Activated T-helper 1 cell treated with Interleukin-2 at 50 U/mL for 16 hours (primary cell): ENCODE results near the gene ZFHX2.
"Not testable (repeated sequence)": the region's sequence is repeated elsewhere in the genome, so short reads cannot be mapped to it uniquely, and the experiment has no call there.

ENCODE experiments used
- DNase-seq: peaks from one replicate; pipeline ENCODE4 v3.0.0-alpha.2; 2020; ENCODE audit warnings: low read depth

ZFHX2 gene

GRCh38 chr14:23551266-23552028, at the start of gene ZFHX2:
TSS of gene ZFHX2 (minus strand) at chr14:23551765. CDS start at chr14:23535325, 16,440 bp downstream.
- peak; percentile 49 for DNase-seq

GRCh38 chr14:23600806-23601205, 49.2 kb upstream of the ZFHX2 start:
- no peak for DNase-seq

- DNase-seq, result no peak
These were observed 48.8 kb upstream of the ZFHX2 start for GRCh38 chr14:23600322-23600707.

- DNase-seq, result not testable (repeated sequence)
These were observed 42.6 kb upstream of the ZFHX2 start for GRCh38 chr14:23594191-23594590.

- no peak for DNase-seq
These were observed 38.6 kb upstream of the ZFHX2 start for GRCh38 chr14:23590198-23590597.

GRCh38 chr14:23589606-23590005, 38.0 kb upstream of the ZFHX2 start:
- DNase-seq, result no peak

GRCh38 chr14:23588884-23589598, 37.5 kb upstream of the ZFHX2 start:
- peak; percentile 60 for DNase-seq

GRCh38 chr14:23584527-23585203, 33.1 kb upstream of the ZFHX2 start:
- not testable (repeated sequence) for DNase-seq

- DNase-seq, result not testable (repeated sequence)
These were observed 32.4 kb upstream of the ZFHX2 start for GRCh38 chr14:23583761-23584526.

- no peak for DNase-seq
These were observed 31.6 kb upstream of the ZFHX2 start for GRCh38 chr14:23582906-23583760.

- no peak for DNase-seq
These were observed 29.4 kb upstream of the ZFHX2 start for GRCh38 chr14:23580948-23581281.

- DNase-seq, result no peak
These were observed 28.8 kb upstream of the ZFHX2 start for GRCh38 chr14:23580152-23580926.

GRCh38 chr14:23579739-23580138, 28.2 kb upstream of the ZFHX2 start:
- no peak for DNase-seq

GRCh38 chr14:23579311-23579630, 27.7 kb upstream of the ZFHX2 start:
- no peak for DNase-seq

- DNase-seq, result no peak
These were observed 27.2 kb upstream of the ZFHX2 start, which contains the start of gene JPH4 for GRCh38 chr14:23578560-23579310. TSS of gene JPH4 (minus strand) at chr14:23578790. CDS start at chr14:23577453, 1,337 bp downstream.

GRCh38 chr14:23577710-23578392, 26.3 kb upstream of the ZFHX2 start:
- DNase-seq, result no peak

- no peak for DNase-seq
These were observed 25.6 kb upstream of the ZFHX2 start for GRCh38 chr14:23577004-23577681.

- no peak for DNase-seq
These were observed 21.9 kb upstream of the ZFHX2 start for GRCh38 chr14:23573384-23574015.
